ENCODE measurements around the gene CHMP4B. TPM values are rescaled to one million over a fixed set of nuclear protein-coding genes. Genes with fewer than 3 reads are reported as not detected.

Gene CHMP4B
- polyA plus RNA-seq, 1 donor: 66.9 TPM

DNA sequence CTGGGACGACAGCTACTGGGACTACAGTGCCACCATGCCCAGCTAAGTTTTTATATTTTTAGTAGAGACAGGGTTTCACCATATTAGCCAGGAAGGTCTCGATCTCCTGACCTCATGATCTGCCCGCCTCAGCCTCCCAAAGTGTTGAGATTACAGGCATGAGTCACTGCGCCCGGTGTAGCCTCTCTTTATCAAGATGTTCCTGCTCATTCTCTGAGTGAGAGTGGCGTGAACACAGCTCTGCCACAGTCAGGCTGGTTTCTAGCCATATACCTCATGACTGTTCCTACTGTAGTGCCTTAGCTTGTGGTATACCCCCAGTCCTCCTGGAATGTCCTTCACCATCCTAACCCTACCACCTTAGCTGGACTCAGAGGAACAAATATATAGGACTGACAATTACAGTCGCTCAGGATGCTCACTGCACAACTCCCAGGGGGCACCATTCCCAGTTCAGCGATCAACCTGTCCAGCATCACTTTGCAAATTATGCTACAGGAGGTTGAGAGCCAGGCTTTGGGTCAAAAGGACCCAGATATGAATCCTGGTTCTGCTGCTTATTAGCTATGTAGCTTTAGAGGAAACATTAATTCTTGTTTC lies 86.3 kb downstream of the CHMP4B start:
- DNase-seq (ENCODE audit: low read depth): no peak

DNA sequence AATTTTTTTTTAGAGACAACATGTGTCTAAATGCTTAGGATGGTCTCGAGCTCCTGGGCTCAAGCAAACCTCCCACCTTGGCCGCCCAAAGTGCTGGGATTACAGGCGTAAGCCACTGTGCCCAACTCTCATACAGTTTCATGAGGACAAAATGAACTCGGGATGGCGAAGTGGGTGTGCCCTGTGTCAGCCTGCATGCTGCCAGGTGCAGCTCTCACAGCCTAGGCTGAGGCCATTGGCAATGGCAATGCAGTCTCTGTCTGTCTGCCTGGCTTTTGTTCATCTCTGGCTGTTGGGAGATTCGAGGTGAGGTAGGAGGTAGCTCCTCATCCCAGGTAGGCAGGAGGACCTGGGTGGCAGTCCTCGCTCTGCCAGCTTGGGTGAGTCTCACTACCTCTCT lies 88.0 kb downstream of the CHMP4B start:
- no peak for DNase-seq (ENCODE audit: low read depth)

DNA sequence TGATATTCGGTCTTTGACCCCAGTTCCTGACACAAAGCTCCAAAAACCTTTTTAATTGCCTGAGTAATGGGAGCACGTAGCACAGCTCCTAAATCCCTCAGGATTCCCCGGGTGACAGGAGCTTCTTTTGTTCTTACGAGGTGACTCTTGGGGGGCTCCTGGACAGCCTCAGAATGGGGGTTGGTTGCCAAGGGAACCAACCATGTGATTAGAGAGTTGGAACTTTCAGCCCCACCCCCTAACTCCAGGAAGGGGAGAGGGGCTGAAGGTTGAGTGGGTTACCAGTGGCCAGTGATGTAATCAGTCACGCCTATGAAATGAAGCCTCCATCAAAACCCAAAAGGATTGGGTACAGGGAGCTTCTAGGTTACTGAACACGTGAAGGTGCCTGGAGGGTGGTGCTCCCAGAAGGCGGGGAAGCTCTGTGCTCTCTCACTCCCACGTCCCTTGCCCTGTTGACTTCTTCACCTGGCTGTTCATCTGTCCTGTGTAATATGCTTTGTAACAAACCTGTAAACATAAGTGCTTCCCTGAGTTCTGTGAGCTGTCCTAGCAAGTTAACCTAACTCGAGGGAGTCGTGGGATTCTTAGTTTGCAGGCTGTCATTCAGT lies 89.5 kb downstream of the CHMP4B start:
- DNase-seq (ENCODE audit: low read depth): no peak

DNA sequence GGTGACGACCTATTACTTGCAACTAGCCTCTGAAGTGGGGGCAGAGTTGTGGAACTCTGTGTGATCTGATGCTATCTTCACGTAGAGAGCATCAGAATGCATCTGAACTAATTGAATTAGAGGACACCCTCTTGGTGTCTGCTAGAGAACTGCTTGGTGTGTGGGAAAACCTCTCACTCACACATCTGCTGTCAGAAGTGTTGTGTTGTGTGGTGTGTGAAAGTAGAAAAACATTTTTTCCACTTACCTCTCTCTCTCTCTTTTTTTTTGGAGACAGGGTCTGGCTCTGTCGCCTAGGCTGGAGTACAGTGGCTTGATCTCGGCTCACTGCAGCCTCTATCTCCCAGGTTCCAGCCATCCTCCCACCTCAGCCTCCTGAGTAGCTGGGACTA lies 90.0 kb downstream of the CHMP4B start:
- DNase-seq (ENCODE audit: low read depth): no peak

DNA sequence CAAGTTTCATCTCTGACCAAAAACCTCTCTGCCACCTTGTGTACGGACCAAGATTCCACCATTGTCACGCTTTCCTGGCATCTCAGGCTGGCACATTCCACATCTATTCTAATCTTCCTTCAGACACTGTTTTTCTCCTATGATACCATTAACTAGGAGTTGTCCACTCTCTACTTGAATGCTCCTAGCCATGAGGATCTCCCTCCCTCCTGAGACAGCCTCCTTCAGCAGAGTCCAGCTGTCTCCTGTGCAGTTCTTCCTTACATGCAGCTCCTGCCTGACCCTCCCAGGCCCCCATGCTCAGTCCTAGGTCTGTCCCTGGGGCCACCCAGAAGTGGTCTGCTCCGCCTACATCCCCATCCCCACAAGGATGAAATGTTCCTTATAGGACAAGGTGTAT lies 90.9 kb downstream of the CHMP4B start:
- no peak for DNase-seq (ENCODE audit: low read depth)

Other genes with a start within 250 kb of the CHMP4B start
- gene C20orf144, start 149.0 kb upstream of the CHMP4B start, polyA plus RNA-seq (ENCODE audit: insufficient read length): 0.19 TPM
- gene ACTL10, start 144.4 kb upstream of the CHMP4B start, polyA plus RNA-seq (ENCODE audit: insufficient read length): 0.33 TPM
- 29.9 TPM for gene NECAB3, start 136.9 kb upstream of the CHMP4B start, polyA plus RNA-seq (ENCODE audit: insufficient read length)
- gene E2F1, start 125.0 kb upstream of the CHMP4B start, polyA plus RNA-seq (ENCODE audit: insufficient read length): 9.6 TPM
- 9.1 TPM for gene PXMP4, start 91.0 kb upstream of the CHMP4B start, polyA plus RNA-seq (ENCODE audit: insufficient read length)
- gene ZNF341, start 79.4 kb upstream of the CHMP4B start, polyA plus RNA-seq (ENCODE audit: insufficient read length): 2.8 TPM
- 119 TPM for gene RALY, start 182.6 kb downstream of the CHMP4B start, polyA plus RNA-seq (ENCODE audit: insufficient read length)

All from forelimb muscle (tissue), 1 donor.